Keratinocyte (primary cell): ENCODE measurements around the gene GNAI1.

Experiments
- EZH2 ChIP-seq: IDR thresholded peaks from one replicate; pipeline ENCODE4 v1.6.1; 2012; ENCODE audit warnings: inconsistent platforms, mild to moderate bottlenecking, low read length, moderate library complexity
- TF ChIP-seq, protein P1 (sequence below), 3 experiments: IDR thresholded peaks in 1 of 3; conservative IDR thresholded peaks in 1 of 3; optimal IDR thresholded peaks in 1 of 3; 2 replicates in 2 of 3; 3 replicates in 1 of 3; pipeline versions ENCODE3 to v1.5.1; 2011; ENCODE audit warnings: low read length in 3 of 3, mild to moderate bottlenecking in 3 of 3, moderate library complexity in 2 of 3, control low read depth in 1 of 3, inconsistent platforms in 1 of 3; ENCODE audit not compliant: insufficient read depth in 2 of 3; ENCODE audit errors: extremely low read depth in 1 of 3

- TF ChIP-seq, protein P1, sequence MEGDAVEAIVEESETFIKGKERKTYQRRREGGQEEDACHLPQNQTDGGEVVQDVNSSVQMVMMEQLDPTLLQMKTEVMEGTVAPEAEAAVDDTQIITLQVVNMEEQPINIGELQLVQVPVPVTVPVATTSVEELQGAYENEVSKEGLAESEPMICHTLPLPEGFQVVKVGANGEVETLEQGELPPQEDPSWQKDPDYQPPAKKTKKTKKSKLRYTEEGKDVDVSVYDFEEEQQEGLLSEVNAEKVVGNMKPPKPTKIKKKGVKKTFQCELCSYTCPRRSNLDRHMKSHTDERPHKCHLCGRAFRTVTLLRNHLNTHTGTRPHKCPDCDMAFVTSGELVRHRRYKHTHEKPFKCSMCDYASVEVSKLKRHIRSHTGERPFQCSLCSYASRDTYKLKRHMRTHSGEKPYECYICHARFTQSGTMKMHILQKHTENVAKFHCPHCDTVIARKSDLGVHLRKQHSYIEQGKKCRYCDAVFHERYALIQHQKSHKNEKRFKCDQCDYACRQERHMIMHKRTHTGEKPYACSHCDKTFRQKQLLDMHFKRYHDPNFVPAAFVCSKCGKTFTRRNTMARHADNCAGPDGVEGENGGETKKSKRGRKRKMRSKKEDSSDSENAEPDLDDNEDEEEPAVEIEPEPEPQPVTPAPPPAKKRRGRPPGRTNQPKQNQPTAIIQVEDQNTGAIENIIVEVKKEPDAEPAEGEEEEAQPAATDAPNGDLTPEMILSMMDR (optimal IDR thresholded peaks at IDR 0.05 in 1 of 3, IDR thresholded peaks at IDR 0.05 in 1 of 3, conservative IDR thresholded peaks at IDR 0.05 in 1 of 3; ENCODE audit: extremely low read depth in 1 of 3, insufficient read depth in 2 of 3, low read length in 3 of 3): no peak
- TF ChIP-seq EZH2: no peak
Observed at GRCh38 chr7:80134115-80134535, 506 bp upstream of the GNAI1 start.
